HepG2 (cell line): ENCODE results near the gene STIP1. TPM values are rescaled to one million over a fixed set of nuclear protein-coding genes. Genes with fewer than 3 reads are reported as not detected.

Source experiments
- ATF1 ChIP-seq: IDR thresholded peaks from 2 replicates; pipeline ENCODE4 v1.6.1; 2016; ENCODE audit warnings: mild to moderate bottlenecking, control low read depth
- ETV5 ChIP-seq: IDR thresholded peaks from 2 replicates; pipeline ENCODE4 v1.6.1; 2018; ENCODE audit warnings: missing biosample characterization, missing genetic modification reagents, inconsistent platforms, borderline replicate concordance
- FIP1L1 ChIP-seq: fragments of 200-400 bp; formaldehyde crosslinking; IDR thresholded peaks from 2 replicates; pipeline ENCODE4 v1.6.1; 2018; ENCODE audit warnings: low read depth, mild to moderate bottlenecking, low read length, moderate library complexity, borderline replicate concordance; ENCODE audit not compliant: insufficient read depth
- GZF1 ChIP-seq: sonication (generic); formaldehyde crosslinking; IDR thresholded peaks from 2 replicates; pipeline ENCODE4 v1.5.1; 2020; ENCODE audit warnings: mild to moderate bottlenecking, missing genetic modification reagents
- IRF2 ChIP-seq: IDR thresholded peaks from 2 replicates; pipeline ENCODE4 v1.6.1; 2018; ENCODE audit warnings: missing genetic modification reagents, missing compliant biosample characterization
- ISL2 ChIP-seq: sonication (generic); formaldehyde crosslinking; IDR thresholded peaks from 2 replicates; pipeline ENCODE4 v1.5.0; 2020; ENCODE audit warnings: missing genetic modification reagents
- KAT8 ChIP-seq: IDR thresholded peaks from 2 replicates; pipeline ENCODE4 v1.6.1; 2016; ENCODE audit warnings: missing genetic modification reagents, missing compliant biosample characterization
- KLF15 ChIP-seq: sonication (generic); formaldehyde crosslinking; IDR thresholded peaks from 2 replicates; pipeline ENCODE4 v1.8.1; 2023; ENCODE audit warnings: borderline replicate concordance, mild to moderate bottlenecking, inconsistent platforms, missing genetic modification reagents, mixed read lengths
- PAX8 ChIP-seq: sonication (generic); formaldehyde crosslinking; IDR thresholded peaks from 2 replicates; pipeline ENCODE4 v1.8.0; 2022; ENCODE audit warnings: mild to moderate bottlenecking, missing genetic modification reagents, borderline replicate concordance
- RXRA ChIP-seq: sonication (generic); formaldehyde crosslinking; IDR thresholded peaks from 2 replicates; pipeline ENCODE4 v1.5.1; 2020; ENCODE audit warnings: missing genetic modification reagents
- TBP ChIP-seq: sonication (generic); formaldehyde crosslinking; IDR thresholded peaks from 2 replicates; pipeline ENCODE4 v1.5.0; 2020; ENCODE audit warnings: missing genetic modification reagents
- TEAD3 ChIP-seq: optimal IDR thresholded peaks from 2 replicates; pipeline ENCODE3; 2016; ENCODE audit warnings: borderline replicate concordance
- ZBTB1 ChIP-seq: sonication (generic); formaldehyde crosslinking; IDR thresholded peaks from 2 replicates; pipeline ENCODE4 v1.4.0; 2020; ENCODE audit warnings: missing genetic modification reagents, borderline replicate concordance
- ZNF296 ChIP-seq: sonication (generic); formaldehyde crosslinking; conservative IDR thresholded peaks from 2 replicates; pipeline ENCODE4 v1.5.0; 2020; ENCODE audit warnings: mild to moderate bottlenecking, missing genetic modification reagents
- ZNF30 ChIP-seq: sonication (generic); formaldehyde crosslinking; IDR thresholded peaks from 2 replicates; pipeline ENCODE4 v1.5.0; 2020; ENCODE audit warnings: mild to moderate bottlenecking, missing genetic modification reagents
- ZNF619 ChIP-seq: sonication (generic); formaldehyde crosslinking; IDR thresholded peaks from 2 replicates; pipeline ENCODE4 v1.4.0; 2020; ENCODE audit warnings: mild to moderate bottlenecking, missing genetic modification reagents
- ZNF674 ChIP-seq: sonication (generic); formaldehyde crosslinking; IDR thresholded peaks from 2 replicates; pipeline ENCODE4 v1.5.0; 2020; ENCODE audit warnings: low read depth, mild to moderate bottlenecking, missing genetic modification reagents
- ZNF678 ChIP-seq: sonication (generic); formaldehyde crosslinking; IDR thresholded peaks from 2 replicates; pipeline ENCODE4 v1.4.0; 2020; ENCODE audit warnings: mild to moderate bottlenecking, missing genetic modification reagents
- ZNF781 ChIP-seq: sonication (generic); formaldehyde crosslinking; IDR thresholded peaks from 2 replicates; pipeline ENCODE4 v1.5.1; 2020; ENCODE audit warnings: borderline replicate concordance, mild to moderate bottlenecking, missing genetic modification reagents; ENCODE audit errors: not compliant biosample characterization
- polyA plus RNA-seq, 8 experiments: library from polyadenylated mRNA; depleted of rRNA in 3 of 8; stranded (reverse) in 7 of 8; unstranded in 1 of 8; fragments of >200 nt; fragmentation: Illumina TruSeq in 4 of 8; extraction: Trizol in 4 of 8; gene quantifications; 2 replicates each; pipeline versions ENCODE4 v1.2.1 to v1.2.3, GENCODE V29; 2011 to 2016; ENCODE audit warnings: low read depth in 4 of 8, missing spikeins in 1 of 8, mixed read lengths in 1 of 8; ENCODE audit not compliant: insufficient read depth in 1 of 8
- total RNA-seq, 5 experiments: library from RNA; depleted of rRNA; stranded (reverse); fragments of >200 nt; fragmentation: Illumina TruSeq; extraction: Trizol; gene quantifications; 2 replicates each; pipeline ENCODE4 v1.2.3, GENCODE V29; 2016; ENCODE audit warnings: low read depth in 1 of 5
- TF ChIP-seq, protein P1 (sequence below): sonication (generic); formaldehyde crosslinking; IDR thresholded peaks from 2 replicates; pipeline ENCODE4 v1.5.0; 2020; ENCODE audit warnings: missing genetic modification reagents
- TF ChIP-seq, protein P2 (sequence below): sonication (generic); formaldehyde crosslinking; IDR thresholded peaks from 2 replicates; pipeline ENCODE4 v1.4.0; 2020; ENCODE audit warnings: mild to moderate bottlenecking, missing genetic modification reagents
- TF ChIP-seq, protein P3 (sequence below): sonication (generic); formaldehyde crosslinking; IDR thresholded peaks from 2 replicates; pipeline ENCODE4 v1.5.0; 2020; ENCODE audit warnings: mild to moderate bottlenecking, missing genetic modification reagents

The STIP1 gene
- total and polyA plus RNA-seq, 2 of the 13 experiments (the other 11 are each of a cell fraction or from before 2014, with no cell fraction given): 81.1 to 217 TPM

DNA sequence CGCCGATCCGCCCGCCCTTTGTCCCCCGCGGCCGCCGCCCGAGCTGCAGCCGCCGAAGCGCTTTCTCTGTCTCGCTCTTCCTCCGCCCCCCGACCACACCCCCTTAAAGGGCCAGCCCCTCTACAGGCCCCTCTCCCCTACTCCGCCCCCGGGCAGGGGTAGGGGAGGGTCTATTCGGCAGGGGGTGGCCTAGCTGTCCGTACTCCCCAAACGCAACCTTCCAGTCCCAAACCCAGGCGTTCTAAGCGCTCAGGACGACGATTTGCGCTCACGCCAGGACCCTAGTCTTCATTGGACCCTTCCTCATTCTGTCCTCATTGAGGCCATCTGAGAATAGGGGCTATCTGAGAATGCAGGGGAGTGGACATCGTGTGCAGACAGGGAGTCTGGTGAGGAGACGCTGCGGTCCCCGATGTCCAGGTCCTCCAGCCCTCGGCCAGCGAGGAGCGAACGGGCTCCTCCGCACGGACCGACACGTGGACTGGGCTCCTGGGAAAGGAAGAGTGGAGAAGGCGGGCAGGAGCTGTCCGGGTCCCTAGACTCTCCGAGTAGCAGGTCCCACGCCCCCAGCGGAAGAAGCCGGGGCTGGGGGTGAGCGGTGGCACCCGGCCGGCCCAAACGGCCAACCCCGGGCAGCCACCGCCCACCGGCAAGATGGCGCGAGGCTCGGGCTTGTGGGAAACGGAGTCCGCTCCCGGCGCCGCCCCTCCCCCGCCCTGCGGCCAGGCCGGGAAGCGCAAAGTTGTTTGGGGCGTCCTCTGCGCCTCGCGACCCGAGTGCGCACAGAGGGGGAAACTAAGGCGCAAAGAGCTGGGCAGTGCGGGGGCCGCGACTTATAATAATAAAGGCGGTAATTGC is 61.1 kb downstream of the STIP1 start, which contains the start of gene PPP1R14B (continued):
- TF ChIP-seq ZNF296 (CRISPR knock-in tag) (no peak), TEAD3 (CRISPR knock-in tag) (no peak), KAT8 (CRISPR knock-in tag) (peak; percentile 78), ETV5 (CRISPR knock-in tag) (peak; percentile 64), RXRA (CRISPR knock-in tag) (no peak), ZNF674 (CRISPR knock-in tag) (no peak), ZBTB1 (no peak), IRF2 (CRISPR knock-in tag) (no peak; the same call in 1 of the 2 replicates), ZNF30 (no peak), ZNF781 (CRISPR knock-in tag) (peak; percentile 26), KLF15 (CRISPR knock-in tag) (0 out of 2 replicates have a peak, but pooled peaks have one; percentile 66), PAX8 (CRISPR knock-in tag) (no peak), GZF1 (CRISPR knock-in tag) (no peak), FIP1L1 (no peak), TBP (no peak), ATF1 (CRISPR knock-in tag) (no peak), ISL2 (CRISPR knock-in tag) (0 out of 2 replicates have a peak, but pooled peaks have one; percentile 15), ZNF678 (CRISPR knock-in tag) (no peak), ZNF619 (CRISPR knock-in tag) (0 out of 2 replicates have a peak, but pooled peaks have one; percentile 59)
- TF ChIP-seq, protein P1, sequence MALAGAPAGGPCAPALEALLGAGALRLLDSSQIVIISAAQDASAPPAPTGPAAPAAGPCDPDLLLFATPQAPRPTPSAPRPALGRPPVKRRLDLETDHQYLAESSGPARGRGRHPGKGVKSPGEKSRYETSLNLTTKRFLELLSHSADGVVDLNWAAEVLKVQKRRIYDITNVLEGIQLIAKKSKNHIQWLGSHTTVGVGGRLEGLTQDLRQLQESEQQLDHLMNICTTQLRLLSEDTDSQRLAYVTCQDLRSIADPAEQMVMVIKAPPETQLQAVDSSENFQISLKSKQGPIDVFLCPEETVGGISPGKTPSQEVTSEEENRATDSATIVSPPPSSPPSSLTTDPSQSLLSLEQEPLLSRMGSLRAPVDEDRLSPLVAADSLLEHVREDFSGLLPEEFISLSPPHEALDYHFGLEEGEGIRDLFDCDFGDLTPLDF (CRISPR knock-in tag): no peak
- TF ChIP-seq, protein P2, sequence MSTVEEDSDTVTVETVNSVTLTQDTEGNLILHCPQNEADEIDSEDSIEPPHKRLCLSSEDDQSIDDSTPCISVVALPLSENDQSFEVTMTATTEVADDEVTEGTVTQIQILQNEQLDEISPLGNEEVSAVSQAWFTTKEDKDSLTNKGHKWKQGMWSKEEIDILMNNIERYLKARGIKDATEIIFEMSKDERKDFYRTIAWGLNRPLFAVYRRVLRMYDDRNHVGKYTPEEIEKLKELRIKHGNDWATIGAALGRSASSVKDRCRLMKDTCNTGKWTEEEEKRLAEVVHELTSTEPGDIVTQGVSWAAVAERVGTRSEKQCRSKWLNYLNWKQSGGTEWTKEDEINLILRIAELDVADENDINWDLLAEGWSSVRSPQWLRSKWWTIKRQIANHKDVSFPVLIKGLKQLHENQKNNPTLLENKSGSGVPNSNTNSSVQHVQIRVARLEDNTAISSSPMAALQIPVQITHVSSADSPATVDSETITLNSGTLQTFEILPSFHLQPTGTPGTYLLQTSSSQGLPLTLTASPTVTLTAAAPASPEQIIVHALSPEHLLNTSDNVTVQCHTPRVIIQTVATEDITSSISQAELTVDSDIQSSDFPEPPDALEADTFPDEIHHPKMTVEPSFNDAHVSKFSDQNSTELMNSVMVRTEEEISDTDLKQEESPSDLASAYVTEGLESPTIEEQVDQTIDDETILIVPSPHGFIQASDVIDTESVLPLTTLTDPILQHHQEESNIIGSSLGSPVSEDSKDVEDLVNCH (CRISPR knock-in tag): no peak
- TF ChIP-seq, protein P3, sequence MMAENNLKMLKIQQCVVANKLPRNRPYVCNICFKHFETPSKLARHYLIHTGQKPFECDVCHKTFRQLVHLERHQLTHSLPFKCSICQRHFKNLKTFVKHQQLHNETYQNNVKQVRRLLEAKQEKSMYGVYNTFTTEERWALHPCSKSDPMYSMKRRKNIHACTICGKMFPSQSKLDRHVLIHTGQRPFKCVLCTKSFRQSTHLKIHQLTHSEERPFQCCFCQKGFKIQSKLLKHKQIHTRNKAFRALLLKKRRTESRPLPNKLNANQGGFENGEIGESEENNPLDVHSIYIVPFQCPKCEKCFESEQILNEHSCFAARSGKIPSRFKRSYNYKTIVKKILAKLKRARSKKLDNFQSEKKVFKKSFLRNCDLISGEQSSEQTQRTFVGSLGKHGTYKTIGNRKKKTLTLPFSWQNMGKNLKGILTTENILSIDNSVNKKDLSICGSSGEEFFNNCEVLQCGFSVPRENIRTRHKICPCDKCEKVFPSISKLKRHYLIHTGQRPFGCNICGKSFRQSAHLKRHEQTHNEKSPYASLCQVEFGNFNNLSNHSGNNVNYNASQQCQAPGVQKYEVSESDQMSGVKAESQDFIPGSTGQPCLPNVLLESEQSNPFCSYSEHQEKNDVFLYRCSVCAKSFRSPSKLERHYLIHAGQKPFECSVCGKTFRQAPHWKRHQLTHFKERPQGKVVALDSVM (CRISPR knock-in tag): no peak
